22Rv1 (cell line): Measurements from ENCODE around the gene SUSD5.

ENCODE experiments used
- ZFX ChIP-seq: fragments of 450-650 bp; IDR thresholded peaks from 2 replicates; pipeline ENCODE4 v1.6.1; 2017; ENCODE audit warnings: antibody characterized with exemption, borderline replicate concordance
- TF ChIP-seq, protein P1 (sequence below): fragments of 450-650 bp; IDR thresholded peaks from 2 replicates; pipeline ENCODE4 v1.5.1; 2017; ENCODE audit warnings: mild to moderate bottlenecking

DNA sequence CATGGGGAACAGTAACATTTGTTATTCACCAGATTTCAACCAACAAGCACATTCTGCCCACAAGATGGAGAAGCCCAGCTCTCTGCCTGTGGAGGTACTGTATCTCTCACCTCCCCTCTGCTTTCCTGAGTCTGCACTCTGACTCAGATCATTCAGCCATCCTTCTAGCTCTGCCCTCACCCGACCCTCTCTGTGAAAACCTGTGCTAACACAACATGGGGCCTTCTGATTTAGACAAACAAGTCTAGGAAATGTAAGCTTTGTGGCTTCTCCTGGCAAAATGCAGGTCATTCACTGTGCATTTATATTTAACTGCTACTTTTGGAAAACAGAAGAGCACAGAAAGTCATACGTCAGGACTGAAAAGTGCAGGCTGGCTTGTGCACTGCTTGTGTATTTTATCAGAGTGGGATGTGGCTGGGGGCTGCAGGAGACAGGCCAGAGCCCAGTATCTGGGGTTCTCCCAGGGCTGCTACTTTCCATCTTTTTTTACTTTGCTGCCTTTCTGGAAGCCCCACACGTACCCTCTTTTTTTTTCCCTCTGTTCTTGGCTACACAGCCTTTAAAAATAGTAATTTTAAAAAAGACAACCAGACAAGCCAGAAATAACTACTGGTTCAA is 50.8 kb downstream of the SUSD5 start:
- TF ChIP-seq, protein P1, sequence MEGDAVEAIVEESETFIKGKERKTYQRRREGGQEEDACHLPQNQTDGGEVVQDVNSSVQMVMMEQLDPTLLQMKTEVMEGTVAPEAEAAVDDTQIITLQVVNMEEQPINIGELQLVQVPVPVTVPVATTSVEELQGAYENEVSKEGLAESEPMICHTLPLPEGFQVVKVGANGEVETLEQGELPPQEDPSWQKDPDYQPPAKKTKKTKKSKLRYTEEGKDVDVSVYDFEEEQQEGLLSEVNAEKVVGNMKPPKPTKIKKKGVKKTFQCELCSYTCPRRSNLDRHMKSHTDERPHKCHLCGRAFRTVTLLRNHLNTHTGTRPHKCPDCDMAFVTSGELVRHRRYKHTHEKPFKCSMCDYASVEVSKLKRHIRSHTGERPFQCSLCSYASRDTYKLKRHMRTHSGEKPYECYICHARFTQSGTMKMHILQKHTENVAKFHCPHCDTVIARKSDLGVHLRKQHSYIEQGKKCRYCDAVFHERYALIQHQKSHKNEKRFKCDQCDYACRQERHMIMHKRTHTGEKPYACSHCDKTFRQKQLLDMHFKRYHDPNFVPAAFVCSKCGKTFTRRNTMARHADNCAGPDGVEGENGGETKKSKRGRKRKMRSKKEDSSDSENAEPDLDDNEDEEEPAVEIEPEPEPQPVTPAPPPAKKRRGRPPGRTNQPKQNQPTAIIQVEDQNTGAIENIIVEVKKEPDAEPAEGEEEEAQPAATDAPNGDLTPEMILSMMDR = no peak
- TF ChIP-seq ZFX = no peak
